Smooth muscle cell (in vitro differentiated cells): ENCODE measurements around the gene KIF1C. TPM values are rescaled to one million over a fixed set of nuclear protein-coding genes. Genes with fewer than 3 reads are reported as not detected.
A peak's percentile ranks its signal among the peaks of the same experiment; 100 is the strongest.

Source experiments
- DNase-seq: peaks from one replicate; lab custom pipeline; 2025; ENCODE audit not compliant: unreplicated experiment; lab: John Stamatoyannopoulos, UW
- H2AFZ ChIP-seq: fragments of 200-600 bp; sonication (generic); 2 replicates; pipeline ENCODE4 v1.6.0; 2016; ENCODE audit warnings: antibody characterized with exemption, low read depth, mild to moderate bottlenecking
- H3F3A ChIP-seq: fragments of 200-600 bp; sonication (generic); 2 replicates; pipeline ENCODE4 v1.6.0; 2017; ENCODE audit warnings: antibody characterized with exemption, low read depth
- H3K27ac ChIP-seq: fragments of 200-600 bp; sonication (generic); 2 replicates; pipeline ENCODE4 v1.5.1; 2016; ENCODE audit warnings: low read depth, mild to moderate bottlenecking
- H3K27me3 ChIP-seq: fragments of 200-600 bp; sonication (generic); 2 replicates; pipeline ENCODE4 v1.6.1; 2016; ENCODE audit warnings: low read depth, mild to moderate bottlenecking
- H3K36me3 ChIP-seq: fragments of 200-600 bp; sonication (generic); 2 replicates; pipeline ENCODE4 v1.5.1; 2016; ENCODE audit warnings: low read depth
- H3K4me1 ChIP-seq: fragments of 200-600 bp; sonication (generic); 2 replicates; pipeline ENCODE4 v1.5.1; 2016; ENCODE audit warnings: low read depth
- H3K4me2 ChIP-seq: fragments of 200-600 bp; sonication (generic); 2 replicates; pipeline ENCODE4 v1.6.0; 2016; ENCODE audit warnings: mild to moderate bottlenecking
- H3K4me3 ChIP-seq: fragments of 200-600 bp; sonication (generic); 2 replicates; pipeline ENCODE4 v1.5.1; 2016; ENCODE audit warnings: mild to moderate bottlenecking
- H3K79me2 ChIP-seq: fragments of 200-600 bp; sonication (generic); 2 replicates; pipeline ENCODE4 v1.6.0; 2016; ENCODE audit warnings: low read depth, mild to moderate bottlenecking
- H3K9ac ChIP-seq: fragments of 200-600 bp; sonication (generic); 2 replicates; pipeline ENCODE4 v1.6.0; 2016; ENCODE audit warnings: low read depth
- H3K9me3 ChIP-seq: fragments of 200-600 bp; sonication (generic); replicated peaks from 2 replicates; pipeline ENCODE4 v1.5.1; 2016; ENCODE audit warnings: low read depth
- H4K20me1 ChIP-seq: fragments of 200-600 bp; sonication (generic); 2 replicates; pipeline ENCODE4 v1.6.0; 2016; ENCODE audit warnings: low read depth
- CTCF ChIP-seq: fragments of 200-600 bp; sonication (generic); IDR thresholded peaks from 2 replicates; pipeline ENCODE4 v1.5.1; 2017; ENCODE audit warnings: borderline replicate concordance, mild to moderate bottlenecking, antibody characterized with exemption; ENCODE audit not compliant: insufficient read depth, poor library complexity, severe bottlenecking
- WGBS: methylation state at CpG from one replicate; pipeline ENCODE4 v1.1.7; 2016; ENCODE audit warnings: low lambda C conversion rate; 5-methylcytosine and 5-hydroxymethylcytosine counted together
- microRNA-seq: library from miRNA; unstranded; fragments of <30 nt; microRNA quantifications from one replicate; pipeline ENCODE4, GENCODE V29; 2016; ENCODE audit warnings: borderline number of aligned reads
- polyA plus RNA-seq: library from polyadenylated mRNA; unstranded; fragments of >200 nt; fragmentation: Nextera tagmentation; extraction: Ambion mirVana; gene quantifications from 2 replicates; pipeline ENCODE4 v1.2.1, GENCODE V29; 2016
- small RNA-seq: library from RNA; depleted of rRNA; stranded (forward); fragments of <200 nt; gene quantifications from one replicate; pipeline ENCODE3, GENCODE V24; 2014
- total RNA-seq: library from RNA; depleted of rRNA; stranded (reverse); fragments of >200 nt; gene quantifications from 2 replicates; pipeline ENCODE4 v1.2.3, GENCODE V29; 2014

Gene KIF1C
- total and polyA plus RNA-seq, 2 experiments from 2014 or later, result 20.9 to 36.2 TPM

DNA sequence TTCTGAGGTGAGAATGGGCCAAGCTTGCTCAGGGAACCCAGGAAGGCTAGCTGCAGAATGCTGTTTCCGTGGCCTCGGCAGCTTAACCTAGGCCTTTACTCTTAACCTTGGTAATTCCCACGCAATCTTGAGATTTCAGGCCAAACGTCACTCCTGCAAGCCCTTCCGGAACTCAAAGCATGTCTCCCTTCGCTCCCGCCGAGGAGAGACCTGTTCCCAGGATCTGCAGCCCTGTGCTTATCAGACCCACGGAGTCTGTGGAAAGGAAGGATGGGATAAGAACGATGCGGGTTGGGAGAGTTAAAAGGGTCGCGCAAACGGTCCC is 80.0 kb downstream of the KIF1C start:
- TF ChIP-seq CTCF, result no peak
- H4K20me1 ChIP-seq, result no peaks in the 10 kb centered on the region
- WGBS, result 85% methylated on average over 14 of the region's 14 CpGs
- H3K27ac ChIP-seq, result no peak overlapping the region
- no peak overlapping the region for H2AFZ ChIP-seq
- no peaks in the 10 kb centered on the region for H3K79me2 ChIP-seq
- no peak overlapping the region for H3K9ac ChIP-seq
- no peak for DNase-seq
- no peaks in the 10 kb centered on the region for H3F3A ChIP-seq
- no peaks in the 10 kb centered on the region for H3K36me3 ChIP-seq
- H3K27me3 ChIP-seq, result no peaks in the 10 kb centered on the region
- H3K4me3 ChIP-seq, result peak overlapping the region; percentile 32
- H3K4me1 ChIP-seq, result no peaks in the 10 kb centered on the region
- peak overlapping the region; percentile 57 for H3K4me2 ChIP-seq
- no peaks in the 10 kb centered on the region for H3K9me3 ChIP-seq

Small RNAs within 50 kb of the gene (microRNA-seq; reads per million reads assigned to microRNA genes)
- not detected for gene MIR6864
- gene MIR6865, result not detected

Small RNAs within 50 kb of the gene (small RNA-seq; reads per million reads assigned to genes)
- gene MIR6864 (0.11 reads per million), gene MIR6865 (0.16 reads per million)

Other genes with a start within 250 kb of the KIF1C start
- gene TM4SF5, start 226.1 kb upstream of the KIF1C start, total RNA-seq, result not detected in 2 replicates
- gene TM4SF5, start 226.1 kb upstream of the KIF1C start, polyA plus RNA-seq, result not detected in 2 replicates
- not detected in 2 replicates for gene VMO1, start 211.6 kb upstream of the KIF1C start, total RNA-seq
- 0.44 and 0.94 TPM in 2 replicates for gene VMO1, start 211.6 kb upstream of the KIF1C start, polyA plus RNA-seq
- not detected in 2 replicates for gene GLTPD2, start 209.0 kb upstream of the KIF1C start, total RNA-seq
- gene GLTPD2, start 209.0 kb upstream of the KIF1C start, polyA plus RNA-seq, result 0.82 and 0.89 TPM in 2 replicates
- gene PSMB6, start 201.8 kb upstream of the KIF1C start, total RNA-seq, result 139 and 162 TPM in 2 replicates
- 434 and 438 TPM in 2 replicates for gene PSMB6, start 201.8 kb upstream of the KIF1C start, polyA plus RNA-seq
- gene PLD2, start 190.8 kb upstream of the KIF1C start, total RNA-seq, result 19.9 and 20.3 TPM in 2 replicates
- gene PLD2, start 190.8 kb upstream of the KIF1C start, polyA plus RNA-seq, result 9.9 and 26.4 TPM in 2 replicates
- gene MINK1, start 164.6 kb upstream of the KIF1C start, total RNA-seq, result 25.3 and 26.6 TPM in 2 replicates
- 26.8 and 40.3 TPM in 2 replicates for gene MINK1, start 164.6 kb upstream of the KIF1C start, polyA plus RNA-seq
- gene C17orf107, start 98.4 kb upstream of the KIF1C start, total RNA-seq, result 5.0 and 9.9 TPM in 2 replicates
- gene C17orf107, start 98.4 kb upstream of the KIF1C start, polyA plus RNA-seq, result 10.7 and 14.1 TPM in 2 replicates
- gene CHRNE, start 94.9 kb upstream of the KIF1C start, total RNA-seq, result 1.7 and 4.3 TPM in 2 replicates
- 0.83 and 2.7 TPM in 2 replicates for gene CHRNE, start 94.9 kb upstream of the KIF1C start, polyA plus RNA-seq
- not detected in 2 replicates for gene GP1BA, start 65.7 kb upstream of the KIF1C start, total RNA-seq
- 0.07 and 0.41 TPM in 2 replicates for gene GP1BA, start 65.7 kb upstream of the KIF1C start, polyA plus RNA-seq
- 29.9 and 39.3 TPM in 2 replicates for gene SLC25A11, start 57.9 kb upstream of the KIF1C start, total RNA-seq
- gene SLC25A11, start 57.9 kb upstream of the KIF1C start, polyA plus RNA-seq, result 64.9 and 67.5 TPM in 2 replicates
- 23.7 and 39.6 TPM in 2 replicates for gene RNF167, start 57.7 kb upstream of the KIF1C start, total RNA-seq
- gene RNF167, start 57.7 kb upstream of the KIF1C start, polyA plus RNA-seq, result 59.4 and 61.6 TPM in 2 replicates
- 681 and 838 TPM in 2 replicates for gene PFN1, start 49.4 kb upstream of the KIF1C start, total RNA-seq
- 1,482 and 1,485 TPM in 2 replicates for gene PFN1, start 49.4 kb upstream of the KIF1C start, polyA plus RNA-seq
- 2.4 and 5.9 TPM in 2 replicates for gene ENO3, start 46.8 kb upstream of the KIF1C start, total RNA-seq
- gene ENO3, start 46.8 kb upstream of the KIF1C start, polyA plus RNA-seq, result 13.1 and 14.5 TPM in 2 replicates
- 59.8 and 70.7 TPM in 2 replicates for gene SPAG7, start 30.1 kb upstream of the KIF1C start, total RNA-seq
- 187 and 192 TPM in 2 replicates for gene SPAG7, start 30.1 kb upstream of the KIF1C start, polyA plus RNA-seq
- 5.1 and 11.8 TPM in 2 replicates for gene CAMTA2, start 10.3 kb upstream of the KIF1C start, total RNA-seq
- gene CAMTA2, start 10.3 kb upstream of the KIF1C start, polyA plus RNA-seq, result 26.2 and 33.0 TPM in 2 replicates
- 0.36 TPM in 1 of 2 replicates, not detected in the other for gene INCA1, start 428 bp upstream of the KIF1C start, total RNA-seq
- gene INCA1, start 428 bp upstream of the KIF1C start, polyA plus RNA-seq, result 1.4 TPM in 2 replicates
- gene SLC52A1, start 37.5 kb downstream of the KIF1C start, total RNA-seq, result 0.31 and 1.7 TPM in 2 replicates
- 0.21 and 0.31 TPM in 2 replicates for gene SLC52A1, start 37.5 kb downstream of the KIF1C start, polyA plus RNA-seq
- gene ZFP3, start 80.5 kb downstream of the KIF1C start, total RNA-seq, result 0.22 and 0.27 TPM in 2 replicates
- 0.13 and 0.56 TPM in 2 replicates for gene ZFP3, start 80.5 kb downstream of the KIF1C start, polyA plus RNA-seq
- gene ZNF232, start 113.9 kb downstream of the KIF1C start, total RNA-seq, result 11.2 and 12.5 TPM in 2 replicates
- gene ZNF232, start 113.9 kb downstream of the KIF1C start, polyA plus RNA-seq, result 12.8 and 13.0 TPM in 2 replicates
- 0.09 TPM in 1 of 2 replicates, not detected in the other for gene USP6, start 118.1 kb downstream of the KIF1C start, total RNA-seq
- gene USP6, start 118.1 kb downstream of the KIF1C start, polyA plus RNA-seq, result 0.08 and 0.09 TPM in 2 replicates
- 2.7 and 7.2 TPM in 2 replicates for gene ZNF594, start 193.9 kb downstream of the KIF1C start, total RNA-seq
- 1.00 and 2.8 TPM in 2 replicates for gene ZNF594, start 193.9 kb downstream of the KIF1C start, polyA plus RNA-seq
- gene SCIMP, start 236.9 kb downstream of the KIF1C start, total RNA-seq, result not detected in 2 replicates
- 0.07 TPM in 1 of 2 replicates, not detected in the other for gene SCIMP, start 236.9 kb downstream of the KIF1C start, polyA plus RNA-seq